ENCODE data around the gene ME3. TPM values are rescaled to one million over a fixed set of nuclear protein-coding genes. Genes with fewer than 3 reads are reported as not detected.
"Not testable (repeated sequence)": the region's sequence is repeated elsewhere in the genome, so short reads cannot be mapped to it uniquely, and the experiment has no call there.

ME3 gene
- total and polyA plus RNA-seq, 12 donors = 13.9 to 128 (median 44.5) TPM

GRCh38 chr11:86418917-86419316 lies 253.5 kb downstream of the ME3 start:
- no peaks in the 10 kb centered on the region for H3K27me3 ChIP-seq
- H3K27ac ChIP-seq = no peak overlapping the region
- 19 to 25% (median 22%) methylated on average over 2 of the region's 2 CpGs for WGBS, 4 donors
- DNase-seq = no peak
- TF ChIP-seq POLR2A (IDR thresholded peaks at IDR 0.05) (no peak), CTCF (IDR thresholded peaks at IDR 0.05) (peak in 2 of 6 experiments; percentile 17 to 22)
- no peak overlapping the region for H3K4me3 ChIP-seq
- no peaks in the 10 kb centered on the region for H3K9me3 ChIP-seq (replicated peaks in 1 of 3)
- intact Hi-C loops (cut with DNase I) = no loop called here
- no peaks in the 10 kb centered on the region for H3K4me1 ChIP-seq (replicated peaks in 1 of 2)
- no peaks in the 10 kb centered on the region for H3K36me3 ChIP-seq (replicated peaks in 1 of 2)

DNA sequence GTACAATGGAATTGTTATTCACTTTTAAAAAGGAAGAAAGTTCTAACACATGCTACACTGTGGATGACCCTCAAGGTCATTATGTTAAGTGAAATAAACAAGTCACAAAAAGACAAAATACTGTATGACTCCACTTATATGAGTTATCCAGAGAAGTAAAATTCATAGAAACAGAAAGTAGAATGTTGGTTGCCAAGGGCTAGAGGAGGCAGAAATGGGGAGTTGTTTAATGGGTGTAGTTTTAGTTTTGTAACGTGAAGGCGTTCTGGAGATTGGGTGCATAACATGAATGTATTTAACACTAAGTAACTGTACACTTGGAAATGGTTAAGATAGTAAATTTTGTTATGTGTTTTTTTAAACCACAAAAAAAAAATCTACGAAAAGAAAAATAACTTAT lies 253.9 kb downstream of the ME3 start:
- H3K4me3 ChIP-seq = no peak overlapping the region
- TF ChIP-seq POLR2A (IDR thresholded peaks at IDR 0.05) (no peak), CTCF (IDR thresholded peaks at IDR 0.05) (no peak)
- no peaks in the 10 kb centered on the region for H3K36me3 ChIP-seq (replicated peaks in 1 of 2)
- no peaks in the 10 kb centered on the region for H3K9me3 ChIP-seq (replicated peaks in 1 of 3)
- H3K4me1 ChIP-seq (replicated peaks in 1 of 2) = no peaks in the 10 kb centered on the region
- H3K27me3 ChIP-seq = no peaks in the 10 kb centered on the region
- DNase-seq = no peak
- WGBS, 4 donors = 91 to 97% (median 92%) methylated on average over 3 of the region's 3 CpGs
- intact Hi-C loops (cut with DNase I) = no loop called here
- H3K27ac ChIP-seq = no peak overlapping the region

DNA sequence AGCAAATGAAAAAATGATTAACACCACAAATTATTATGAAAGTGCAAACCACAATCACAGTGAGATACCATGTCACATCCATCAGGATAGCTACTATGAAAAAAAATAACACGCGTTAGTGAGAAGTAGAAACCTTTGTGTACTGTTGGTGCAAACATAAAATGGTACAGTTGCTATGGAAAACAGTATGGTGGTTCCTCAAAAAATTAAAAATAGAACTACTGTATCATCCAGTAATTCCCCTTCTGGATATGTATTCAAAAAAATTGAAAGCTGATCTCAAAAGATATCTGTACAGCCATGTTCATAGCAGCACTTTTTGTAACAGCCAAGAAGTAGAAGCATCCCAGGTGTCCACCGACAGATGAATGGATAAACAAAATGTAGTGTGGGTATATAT lies 254.3 kb downstream of the ME3 start:
- H3K27me3 ChIP-seq = no peaks in the 10 kb centered on the region
- no peak overlapping the region for H3K4me3 ChIP-seq
- H3K4me1 ChIP-seq (replicated peaks in 1 of 2) = no peaks in the 10 kb centered on the region
- no peak overlapping the region for H3K27ac ChIP-seq
- DNase-seq = no peak
- H3K9me3 ChIP-seq (replicated peaks in 1 of 3) = no peaks in the 10 kb centered on the region
- intact Hi-C loops (cut with DNase I) = no loop called here
- 85 to 93% (median 91%) methylated on average over 3 of the region's 3 CpGs for WGBS, 4 donors
- no peaks in the 10 kb centered on the region for H3K36me3 ChIP-seq (replicated peaks in 1 of 2)
- TF ChIP-seq CTCF (IDR thresholded peaks at IDR 0.05) (no peak), POLR2A (IDR thresholded peaks at IDR 0.05) (no peak)

- H3K9me3 ChIP-seq (replicated peaks in 1 of 3); DNase-seq; H3K4me1 ChIP-seq (replicated peaks in 1 of 2); H3K27ac ChIP-seq; H3K4me3 ChIP-seq; H3K27me3 ChIP-seq; H3K36me3 ChIP-seq (replicated peaks in 1 of 2); intact Hi-C loops (cut with DNase I): not testable (repeated sequence)
- 84 to 93% (median 88%) methylated on average over 9 of the region's 9 CpGs for WGBS, 4 donors
These were observed 255.5 kb downstream of the ME3 start for GRCh38 chr11:86416951-86417350.

DNA sequence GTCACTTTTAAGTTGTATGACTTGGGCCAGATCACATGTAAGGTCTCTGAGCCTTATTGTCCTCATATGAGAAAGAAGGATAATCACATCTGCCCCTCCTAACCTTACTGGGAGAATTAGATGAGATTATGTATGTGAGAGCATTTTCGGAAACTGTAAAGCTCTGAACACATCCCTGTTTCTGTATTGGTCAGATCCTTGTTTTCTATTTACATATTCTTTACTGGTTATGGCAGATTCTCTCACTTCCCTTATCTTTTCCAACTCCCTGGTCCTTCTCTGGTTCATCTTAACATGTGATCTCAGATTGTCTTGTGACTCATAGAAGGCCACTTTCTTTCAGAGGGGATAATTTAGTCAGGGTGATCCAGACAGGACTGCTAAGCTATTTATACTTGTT lies 255.9 kb downstream of the ME3 start:
- intact Hi-C loops (cut with DNase I) = no loop called here
- H3K27ac ChIP-seq = no peak overlapping the region
- WGBS, 4 donors = 74 to 94% (median 87%) methylated on average over 1 of the region's 1 CpG
- DNase-seq = no peak
- H3K9me3 ChIP-seq (replicated peaks in 1 of 3) = no peaks in the 10 kb centered on the region
- H3K36me3 ChIP-seq (replicated peaks in 1 of 2) = no peaks in the 10 kb centered on the region
- TF ChIP-seq POLR2A (IDR thresholded peaks at IDR 0.05) = no peak
- TF ChIP-seq CTCF (IDR thresholded peaks at IDR 0.05) = no peak
- H3K27me3 ChIP-seq = no peaks in the 10 kb centered on the region
- no peaks in the 10 kb centered on the region for H3K4me1 ChIP-seq (replicated peaks in 1 of 2)
- H3K4me3 ChIP-seq = no peak overlapping the region
